ENCODE results near the gene TSC22D1. TPM values are rescaled to one million over a fixed set of nuclear protein-coding genes. Genes with fewer than 3 reads are reported as not detected.

TSC22D1 gene
- total RNA-seq, 2 experiments from 2014 or later: 6.0 to 6.7 TPM

GRCh38 chr13:44437356-44438233 lies 138.5 kb downstream of the TSC22D1 start:
- peaks cover 16% of the 10 kb centered on the region for H3K27me3 Mint-ChIP-seq
- H3K4me1 Mint-ChIP-seq: peaks cover 23% of the 10 kb centered on the region
- no peaks in the 10 kb centered on the region for H3K9me3 Mint-ChIP-seq
- DNase-seq: no peak
- H3K36me3 Mint-ChIP-seq: peaks cover 3% of the 10 kb centered on the region
- peak overlapping the region; percentile 55 for H3K4me3 Mint-ChIP-seq
- H3K27ac Mint-ChIP-seq: no peak overlapping the region

DNA sequence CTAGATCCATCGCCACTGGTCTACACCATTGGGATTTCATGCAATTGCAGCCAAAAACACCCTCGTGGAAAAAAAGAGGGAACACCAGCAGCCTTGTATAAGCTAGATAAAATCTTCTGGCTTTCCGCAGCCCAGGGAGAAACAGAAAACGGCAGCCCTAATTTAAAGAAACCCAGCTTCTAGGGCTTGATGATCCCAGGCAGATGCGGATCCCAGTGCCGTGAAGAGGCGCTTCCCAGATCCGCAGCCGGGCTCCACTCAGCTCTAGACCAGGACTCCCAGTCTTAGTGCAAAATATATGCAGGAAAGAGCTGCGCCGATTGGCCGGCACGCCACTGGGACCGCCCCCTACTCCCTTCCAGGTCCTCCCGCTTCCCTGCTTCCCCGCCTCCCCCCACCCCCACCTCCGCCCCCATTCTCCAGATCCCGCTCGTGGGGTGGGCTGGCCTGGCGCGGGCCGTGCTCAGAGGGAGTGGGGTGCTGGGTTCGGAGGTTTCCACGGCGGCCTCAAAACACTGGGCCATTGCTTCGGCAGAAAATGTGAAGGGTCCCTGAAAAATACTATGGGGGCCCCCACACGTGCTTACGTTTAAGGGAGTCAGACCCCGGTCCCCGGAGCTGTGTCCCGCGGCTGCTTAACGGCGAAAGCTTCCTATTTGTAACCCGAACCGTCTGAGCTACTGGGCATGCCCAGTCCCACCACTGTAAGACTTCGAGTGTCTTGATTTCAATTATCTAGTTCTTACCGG lies 139.4 kb downstream of the TSC22D1 start:
- peak overlapping the region; percentile 82 for H3K4me3 Mint-ChIP-seq
- H3K4me1 Mint-ChIP-seq: peaks cover 23% of the 10 kb centered on the region
- peaks cover 16% of the 10 kb centered on the region for H3K27me3 Mint-ChIP-seq
- H3K36me3 Mint-ChIP-seq: peaks cover 3% of the 10 kb centered on the region
- no peaks in the 10 kb centered on the region for H3K9me3 Mint-ChIP-seq
- no peak overlapping the region for H3K27ac Mint-ChIP-seq
- peak; percentile 37 for DNase-seq

DNA sequence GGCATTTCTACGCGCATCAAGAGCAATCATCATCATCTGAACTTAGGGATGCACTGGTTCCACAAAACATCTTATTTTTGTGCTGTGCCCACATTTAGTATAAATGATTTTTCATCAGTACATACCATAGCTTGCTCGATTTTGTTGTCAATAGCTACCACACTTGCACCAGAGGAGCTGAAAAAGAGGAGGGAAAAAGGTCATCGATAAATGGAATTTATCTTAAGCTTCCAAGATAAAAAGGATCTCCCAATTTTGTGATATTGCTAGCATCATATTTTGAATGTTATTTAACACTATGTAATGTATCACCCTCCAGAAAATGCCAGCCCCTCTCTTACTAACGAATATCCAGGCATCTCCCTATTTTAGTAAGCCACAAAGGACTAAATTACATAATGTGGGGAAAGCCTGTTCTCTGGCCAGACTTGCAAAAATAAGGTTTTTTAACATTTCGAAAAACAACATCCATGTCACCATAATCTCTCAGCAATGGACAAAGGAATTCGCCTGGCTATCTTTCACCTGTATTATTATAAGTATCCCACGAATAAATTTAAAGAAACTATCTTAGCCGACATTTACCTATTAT lies 140.1 kb downstream of the TSC22D1 start:
- Mint-ChIP-seq H3K4me1 (peaks cover 23% of the 10 kb centered on the region), H3K27me3 (peaks cover 16% of the 10 kb centered on the region), H3K9me3 (no peaks in the 10 kb centered on the region), H3K36me3 (peaks cover 3% of the 10 kb centered on the region), H3K27ac (peak overlapping the region; percentile 68), H3K4me3 (peak overlapping the region; percentile 82)
- no peak for DNase-seq

DNA sequence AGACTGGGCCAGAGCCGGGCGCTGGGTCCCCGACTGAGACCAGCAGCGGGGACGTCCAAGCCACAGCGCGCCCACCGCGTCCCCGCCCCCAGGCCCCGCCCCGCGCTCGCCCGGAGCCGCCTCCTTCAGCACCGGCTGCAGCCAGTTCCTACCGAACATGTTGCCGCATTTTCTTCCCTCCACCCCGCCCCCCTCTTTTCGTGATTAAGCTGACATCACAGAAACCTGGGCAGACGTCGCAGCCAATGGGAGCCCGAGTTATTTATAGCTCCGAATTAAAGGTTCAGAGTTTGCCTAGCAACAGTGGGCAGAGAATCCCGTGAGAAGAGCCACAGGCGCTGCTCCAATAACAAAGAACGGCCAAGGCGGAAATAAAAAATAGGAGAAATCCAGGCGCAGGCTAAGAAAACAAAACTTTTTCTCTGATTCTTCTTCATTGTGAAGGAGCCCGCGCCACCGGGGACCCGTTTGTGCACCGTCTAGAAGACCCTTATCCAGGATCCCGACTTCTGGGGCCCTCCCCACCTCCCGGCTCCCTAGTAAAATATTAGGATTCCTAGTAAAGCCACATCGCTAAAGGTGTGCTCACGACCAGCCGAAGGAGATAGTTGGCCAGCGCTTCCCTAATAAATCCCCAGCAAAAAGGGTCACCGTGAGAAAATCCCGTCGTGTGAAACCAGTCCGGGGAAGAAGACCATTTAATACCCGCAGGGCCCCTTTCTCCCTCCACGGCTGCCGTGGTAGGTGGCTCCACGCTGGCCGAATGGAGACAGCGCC lies 140.8 kb downstream of the TSC22D1 start:
- peak; percentile 83 for DNase-seq
- peaks cover 16% of the 10 kb centered on the region for H3K27me3 Mint-ChIP-seq
- H3K9me3 Mint-ChIP-seq: no peaks in the 10 kb centered on the region
- peaks cover 3% of the 10 kb centered on the region for H3K36me3 Mint-ChIP-seq
- H3K4me3 Mint-ChIP-seq: peak overlapping the region; percentile 82
- peak overlapping the region; percentile 68 for H3K27ac Mint-ChIP-seq
- peaks cover 23% of the 10 kb centered on the region for H3K4me1 Mint-ChIP-seq

DNA sequence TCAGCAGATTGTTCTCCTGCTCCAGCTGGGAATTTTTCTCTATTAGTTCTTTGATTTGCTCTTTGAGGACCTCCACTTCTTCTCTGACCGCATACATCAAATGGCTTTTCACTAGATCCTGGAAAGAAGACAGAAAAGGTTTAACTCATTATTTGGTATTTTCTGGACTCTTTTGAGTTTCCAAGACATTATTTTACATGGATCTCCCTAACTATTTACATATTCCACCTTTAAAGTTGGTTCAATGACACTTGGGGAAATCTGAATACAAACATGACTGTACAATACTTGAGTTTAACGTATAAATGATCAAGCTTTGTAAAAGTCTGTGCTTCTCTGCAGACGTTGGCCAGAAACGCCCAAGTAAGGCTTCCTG lies 141.4 kb downstream of the TSC22D1 start:
- peak overlapping the region; percentile 82 for H3K4me3 Mint-ChIP-seq
- peaks cover 23% of the 10 kb centered on the region for H3K4me1 Mint-ChIP-seq
- DNase-seq: no peak
- H3K27me3 Mint-ChIP-seq: peaks cover 16% of the 10 kb centered on the region
- peaks cover 3% of the 10 kb centered on the region for H3K36me3 Mint-ChIP-seq
- H3K9me3 Mint-ChIP-seq: no peaks in the 10 kb centered on the region
- no peak overlapping the region for H3K27ac Mint-ChIP-seq

- H3K27ac Mint-ChIP-seq: no peak overlapping the region
- H3K36me3 Mint-ChIP-seq: peaks cover 3% of the 10 kb centered on the region
- no peak overlapping the region for H3K4me3 Mint-ChIP-seq
- DNase-seq: no peak
- peaks cover 16% of the 10 kb centered on the region for H3K27me3 Mint-ChIP-seq
- H3K9me3 Mint-ChIP-seq: no peaks in the 10 kb centered on the region
- peaks cover 23% of the 10 kb centered on the region for H3K4me1 Mint-ChIP-seq
These were observed 142.0 kb downstream of the TSC22D1 start for GRCh38 chr13:44433863-44434765.

DNA sequence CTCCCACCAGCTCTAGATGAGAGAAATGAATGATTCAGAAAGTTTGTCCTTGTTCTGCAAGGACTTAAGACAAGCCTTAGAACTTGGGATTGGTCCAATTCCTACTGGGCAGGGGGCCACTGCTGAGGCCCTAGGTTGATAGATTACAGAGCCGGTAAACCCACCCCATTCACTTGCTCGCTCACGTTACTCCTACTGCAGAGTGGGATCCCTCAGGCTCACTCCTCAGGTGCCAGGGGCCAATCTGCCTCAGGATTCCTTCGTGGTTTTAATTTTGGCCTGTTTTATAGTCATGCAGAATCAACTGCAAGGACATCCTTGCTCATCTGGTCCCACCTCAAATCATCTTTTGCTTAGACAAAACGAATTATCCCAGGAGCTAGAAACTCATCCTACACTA lies 143.5 kb downstream of the TSC22D1 start:
- Mint-ChIP-seq H3K27ac (no peak overlapping the region), H3K9me3 (no peaks in the 10 kb centered on the region), H3K27me3 (peaks cover 16% of the 10 kb centered on the region), H3K4me3 (no peak overlapping the region), H3K36me3 (peaks cover 3% of the 10 kb centered on the region), H3K4me1 (peaks cover 20% of the 10 kb centered on the region)
- no peak for DNase-seq

DNA sequence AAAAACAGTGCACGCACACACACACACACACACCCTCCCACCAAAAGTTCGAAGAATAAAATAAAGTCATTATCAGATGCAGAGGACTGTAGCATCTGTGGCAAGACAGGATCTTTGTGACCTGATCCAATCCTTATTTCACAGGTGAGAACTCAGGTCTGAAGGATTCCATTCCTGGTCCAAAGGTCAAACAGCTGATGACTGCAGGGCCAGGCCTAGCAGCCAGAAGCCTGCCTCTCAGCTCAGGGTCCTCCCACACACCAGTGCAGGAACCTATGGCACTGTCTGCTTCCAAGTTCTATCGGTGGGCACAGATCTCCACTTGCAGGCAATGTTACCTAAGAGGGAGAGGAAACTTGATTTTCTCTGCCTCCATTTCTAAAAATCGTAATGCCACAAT lies 145.0 kb downstream of the TSC22D1 start:
- no peak for DNase-seq
- Mint-ChIP-seq H3K27ac (no peak overlapping the region), H3K4me3 (no peak overlapping the region), H3K4me1 (peaks cover 9% of the 10 kb centered on the region), H3K9me3 (no peaks in the 10 kb centered on the region), H3K36me3 (peaks cover 3% of the 10 kb centered on the region), H3K27me3 (peaks cover 7% of the 10 kb centered on the region)

DNA sequence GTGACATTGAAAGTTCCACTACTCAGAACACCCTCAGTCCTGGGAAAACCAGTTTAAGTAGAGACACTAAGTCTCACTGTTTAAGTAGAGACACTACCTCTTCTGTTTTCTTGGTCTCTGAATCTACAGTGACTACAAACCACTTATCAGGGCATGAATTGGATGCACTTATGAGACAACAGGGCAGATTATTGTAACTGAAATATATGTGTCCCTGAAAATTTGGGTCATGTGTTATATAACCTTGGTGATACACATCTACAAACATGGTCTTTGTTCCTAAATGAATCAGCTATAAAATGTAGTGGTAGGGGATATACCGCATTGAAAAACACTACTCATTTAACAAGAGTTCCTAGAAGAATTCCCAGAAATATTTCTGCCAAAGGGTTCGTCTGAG lies 146.8 kb downstream of the TSC22D1 start:
- H3K27ac Mint-ChIP-seq: no peak overlapping the region
- no peaks in the 10 kb centered on the region for H3K9me3 Mint-ChIP-seq
- H3K4me3 Mint-ChIP-seq: no peak overlapping the region
- H3K36me3 Mint-ChIP-seq: no peaks in the 10 kb centered on the region
- H3K4me1 Mint-ChIP-seq: no peaks in the 10 kb centered on the region
- DNase-seq: no peak
- H3K27me3 Mint-ChIP-seq: peaks cover 3% of the 10 kb centered on the region

DNA sequence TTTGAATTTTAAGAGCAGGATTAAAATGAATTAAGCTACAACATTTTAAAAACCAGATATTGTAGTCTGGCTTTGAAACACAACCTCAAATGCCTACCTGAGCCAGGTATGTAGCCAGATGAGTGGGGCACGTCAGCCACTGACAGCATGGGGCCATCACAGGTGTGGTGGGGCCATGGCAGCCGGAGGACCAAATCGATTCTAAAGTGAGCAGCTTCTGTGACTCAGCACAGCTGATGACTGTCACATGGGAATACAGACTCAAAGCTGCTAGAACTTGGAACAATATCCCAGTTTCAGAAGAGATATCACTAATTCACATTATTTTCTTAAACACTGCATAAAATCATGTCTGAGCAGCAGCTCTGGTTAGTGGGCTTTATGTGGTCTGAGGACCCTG lies 149.7 kb downstream of the TSC22D1 start:
- Mint-ChIP-seq H3K9me3 (no peaks in the 10 kb centered on the region), H3K27me3 (peaks cover 9% of the 10 kb centered on the region), H3K27ac (no peak overlapping the region), H3K4me1 (no peaks in the 10 kb centered on the region), H3K4me3 (no peak overlapping the region), H3K36me3 (no peaks in the 10 kb centered on the region)
- no peak for DNase-seq

DNA sequence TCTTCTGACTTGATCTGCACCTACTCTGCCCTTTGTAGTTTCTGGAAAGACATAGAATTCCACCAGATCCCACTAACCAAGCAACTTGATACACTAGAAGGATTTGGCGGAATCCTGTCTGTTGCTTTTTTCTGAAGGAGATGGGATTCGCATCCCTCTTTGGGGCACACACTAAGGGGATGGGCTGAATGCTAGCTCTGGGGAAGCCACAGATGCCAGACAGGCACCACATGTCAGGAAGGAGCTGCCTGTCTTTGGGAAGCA lies 150.4 kb downstream of the TSC22D1 start:
- no peak for DNase-seq
- H3K9me3 Mint-ChIP-seq: no peaks in the 10 kb centered on the region
- no peaks in the 10 kb centered on the region for H3K36me3 Mint-ChIP-seq
- H3K27me3 Mint-ChIP-seq: peaks cover 9% of the 10 kb centered on the region
- H3K4me1 Mint-ChIP-seq: no peaks in the 10 kb centered on the region
- no peak overlapping the region for H3K27ac Mint-ChIP-seq
- no peak overlapping the region for H3K4me3 Mint-ChIP-seq

- H3K36me3 Mint-ChIP-seq: no peaks in the 10 kb centered on the region
- no peak overlapping the region for H3K4me3 Mint-ChIP-seq
- no peaks in the 10 kb centered on the region for H3K4me1 Mint-ChIP-seq
- H3K27ac Mint-ChIP-seq: no peak overlapping the region
- peaks cover 9% of the 10 kb centered on the region for H3K27me3 Mint-ChIP-seq
- DNase-seq: no peak
- H3K9me3 Mint-ChIP-seq: no peaks in the 10 kb centered on the region
These were observed 150.9 kb downstream of the TSC22D1 start for GRCh38 chr13:44425041-44425814.

GRCh38 chr13:44423824-44424223 lies 152.3 kb downstream of the TSC22D1 start:
- Mint-ChIP-seq H3K9me3 (no peaks in the 10 kb centered on the region), H3K4me1 (no peaks in the 10 kb centered on the region), H3K27me3 (peaks cover 9% of the 10 kb centered on the region), H3K4me3 (no peak overlapping the region), H3K27ac (no peak overlapping the region), H3K36me3 (no peaks in the 10 kb centered on the region)
- no peak for DNase-seq

Data from activated naive CD8-positive, alpha-beta T cell treated with anti-CD3 and anti-CD28 coated beads for 36 hours (primary cell).